Hepatocyte (in vitro differentiated cells): ENCODE data around the gene NBAS.

Experiments
- CTCF ChIP-seq: fragments of 200-600 bp; sonication (generic); IDR thresholded peaks from 2 replicates; pipeline ENCODE4 v1.5.1; 2016; ENCODE audit warnings: antibody characterized with exemption, mild to moderate bottlenecking; ENCODE audit not compliant: poor library complexity
- EZH2 ChIP-seq: fragments of 200-600 bp; sonication (generic); IDR thresholded peaks from 2 replicates; pipeline ENCODE4 v1.6.1; 2016; ENCODE audit warnings: antibody characterized with exemption, mild to moderate bottlenecking, borderline replicate concordance
- EZH2phosphoT487 ChIP-seq: fragments of 200-600 bp; sonication (generic); IDR thresholded peaks from one replicate; pipeline ENCODE4 v1.6.1; 2018; ENCODE audit warnings: antibody characterized with exemption, mild to moderate bottlenecking, low read depth, moderate library complexity; ENCODE audit not compliant: unreplicated experiment, severe bottlenecking

DNA sequence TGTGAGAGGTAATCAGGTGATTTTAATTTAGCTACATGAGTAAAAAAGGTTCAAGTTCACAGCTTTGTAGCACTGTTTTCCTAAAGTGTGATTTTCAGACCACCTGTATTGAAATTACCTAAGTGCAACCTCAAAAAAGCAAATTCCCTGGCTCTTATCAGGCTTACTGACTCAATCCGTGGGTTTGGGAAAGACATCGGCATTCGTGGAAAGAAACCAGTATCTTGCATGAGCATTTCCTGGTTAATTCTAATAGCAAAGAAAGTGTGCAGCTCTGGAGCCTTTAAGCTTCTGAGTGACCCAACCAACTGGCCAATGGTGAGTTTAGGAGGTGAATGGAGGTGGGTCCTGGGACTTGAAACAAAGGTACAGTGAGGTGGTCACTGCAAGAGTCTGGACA is 300.9 kb downstream of the NBAS start:
- no peak for TF ChIP-seq EZH2phosphoT487
- no peak for TF ChIP-seq CTCF
- TF ChIP-seq EZH2, result no peak
